Hippocampal formation (tissue), 2 donors: ENCODE measurements around the gene KIF5A.

ENCODE experiments used
- DNase-seq, 2 donors: peaks; one replicate each; lab custom pipeline; 2025; lab: John Stamatoyannopoulos, UW

Gene KIF5A

GRCh38 chr12:57520053-57520818, 29.6 kb upstream of the KIF5A start, which contains the start of gene DDIT3:
TSS of gene DDIT3 (minus strand) at chr12:57520514. CDS start at chr12:57517406, 3,108 bp downstream.
- DNase-seq, result peak; percentile 99

GRCh38 chr12:57521525-57522010, 28.3 kb upstream of the KIF5A start:
- DNase-seq, result peak in 1 of 2 donors; percentile 41

- DNase-seq, result peak; percentile 86 to 91
These were observed 27.6 kb upstream of the KIF5A start, which contains the start of gene MBD6 for GRCh38 chr12:57522011-57522886. TSS of gene MBD6 (plus strand) at chr12:57522824. CDS start at chr12:57524304, 1,480 bp downstream.

- peak in 1 of 2 donors; percentile 35 for DNase-seq
These were observed 26.7 kb upstream of the KIF5A start for GRCh38 chr12:57522887-57523705.

- DNase-seq, result no peak
These were observed 25.9 kb upstream of the KIF5A start for GRCh38 chr12:57523706-57524614.

DNA sequence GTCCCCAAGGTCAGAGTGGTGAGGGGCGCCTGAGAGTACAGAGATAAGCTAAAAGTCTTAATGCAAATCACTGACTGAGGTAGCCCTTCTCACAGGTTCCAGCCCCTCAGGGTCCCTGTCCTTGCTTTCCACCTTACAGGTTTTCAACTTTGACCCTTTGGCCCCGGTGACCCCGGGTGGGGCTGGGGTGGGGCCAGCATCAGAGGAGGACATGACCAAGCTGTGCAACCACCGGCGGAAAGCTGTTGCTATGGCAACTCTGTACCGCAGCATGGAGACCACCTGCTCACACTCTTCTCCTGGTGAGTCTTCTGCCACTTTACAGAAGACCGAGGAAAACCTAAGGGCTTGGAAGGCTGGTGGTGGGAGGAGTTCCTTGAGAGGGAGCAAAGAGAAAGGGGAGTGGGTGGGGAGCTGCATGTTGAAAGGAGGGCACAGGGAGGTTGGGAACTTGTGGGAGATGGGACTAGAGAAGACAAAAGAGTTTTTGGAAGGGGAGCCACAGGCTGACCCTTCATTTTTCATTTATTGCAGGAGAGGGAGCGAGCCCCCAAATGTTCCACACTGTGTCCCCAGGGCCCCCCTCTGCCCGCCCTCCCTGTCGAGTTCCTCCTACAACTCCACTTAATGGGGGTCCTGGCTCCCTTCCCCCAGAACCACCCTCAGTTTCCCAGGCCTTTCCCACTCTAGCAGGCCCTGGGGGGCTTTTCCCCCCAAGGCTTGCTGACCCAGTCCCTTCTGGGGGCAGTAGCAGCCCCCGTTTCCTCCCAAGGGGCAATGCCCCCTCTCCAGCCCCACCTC, 24.8 kb upstream of the KIF5A start:
- no peak for DNase-seq

- DNase-seq, result no peak
These were observed 24.0 kb upstream of the KIF5A start for GRCh38 chr12:57525615-57526383.

GRCh38 chr12:57526477-57527126, 23.2 kb upstream of the KIF5A start:
- DNase-seq, result no peak

DNA sequence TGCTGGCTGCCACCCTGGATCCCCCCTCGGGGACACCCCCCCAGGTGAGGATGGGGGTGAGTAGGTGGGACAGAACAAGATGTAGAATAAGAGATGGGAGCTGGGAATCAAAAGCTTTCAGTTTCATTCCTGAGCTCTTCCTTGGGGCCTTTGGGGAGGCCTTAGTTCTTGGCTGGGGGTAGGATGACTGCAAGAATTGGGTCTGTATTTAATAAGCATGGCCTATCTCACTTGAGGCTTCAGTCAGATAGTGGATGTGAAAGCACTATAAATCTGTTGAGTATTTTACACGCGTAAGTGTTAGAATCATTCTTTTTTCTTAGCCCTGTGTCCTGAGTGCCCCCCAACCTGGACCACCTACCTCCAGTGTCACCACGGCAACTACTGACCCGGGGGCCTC, 22.7 kb upstream of the KIF5A start:
- no peak for DNase-seq

DNA sequence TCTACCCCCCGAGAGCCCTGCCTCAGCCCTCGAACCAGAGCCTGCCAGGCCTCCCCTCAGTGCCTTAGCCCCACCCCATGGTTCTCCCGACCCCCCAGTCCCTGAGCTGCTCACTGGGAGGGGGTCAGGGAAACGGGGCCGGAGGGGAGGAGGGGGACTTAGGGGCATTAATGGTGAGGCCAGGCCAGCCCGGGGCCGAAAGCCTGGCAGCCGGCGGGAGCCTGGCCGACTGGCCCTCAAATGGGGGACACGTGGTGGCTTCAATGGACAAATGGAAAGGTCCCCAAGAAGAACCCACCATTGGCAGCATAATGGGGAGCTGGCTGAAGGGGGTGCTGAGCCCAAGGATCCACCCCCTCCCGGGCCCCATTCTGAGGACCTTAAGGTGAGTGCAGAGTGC, 21.7 kb upstream of the KIF5A start:
- DNase-seq, result no peak

GRCh38 chr12:57528831-57529555, 20.9 kb upstream of the KIF5A start:
- DNase-seq, result no peak

GRCh38 chr12:57529831-57530230, 20.0 kb upstream of the KIF5A start:
- no peak for DNase-seq

GRCh38 chr12:57530396-57531142, 19.3 kb upstream of the KIF5A start:
- DNase-seq, result no peak

GRCh38 chr12:57531836-57532235, 18.0 kb upstream of the KIF5A start:
- no peak for DNase-seq

GRCh38 chr12:57533108-57533507, 16.7 kb upstream of the KIF5A start:
- no peak for DNase-seq

DNA sequence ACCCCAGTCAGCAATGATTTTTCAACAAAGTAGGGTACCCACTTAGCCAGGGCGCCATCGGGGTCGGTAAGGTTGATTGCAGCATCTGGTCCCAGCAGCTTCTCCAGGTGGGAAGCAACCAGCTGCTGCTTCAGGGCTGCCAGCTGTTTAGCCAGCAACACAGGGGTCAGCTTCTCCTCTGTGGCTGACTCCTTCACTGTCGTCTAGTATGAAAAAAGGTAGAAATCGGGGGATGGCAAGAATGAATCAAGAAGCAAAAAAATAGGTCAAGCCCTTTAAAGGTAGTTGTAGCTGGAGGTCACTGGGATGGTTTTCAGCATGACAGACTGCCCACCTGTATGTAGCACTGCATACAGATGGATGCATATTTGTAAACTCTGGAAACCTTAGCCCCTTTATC, 15.6 kb upstream of the KIF5A start:
- no peak for DNase-seq

DNA sequence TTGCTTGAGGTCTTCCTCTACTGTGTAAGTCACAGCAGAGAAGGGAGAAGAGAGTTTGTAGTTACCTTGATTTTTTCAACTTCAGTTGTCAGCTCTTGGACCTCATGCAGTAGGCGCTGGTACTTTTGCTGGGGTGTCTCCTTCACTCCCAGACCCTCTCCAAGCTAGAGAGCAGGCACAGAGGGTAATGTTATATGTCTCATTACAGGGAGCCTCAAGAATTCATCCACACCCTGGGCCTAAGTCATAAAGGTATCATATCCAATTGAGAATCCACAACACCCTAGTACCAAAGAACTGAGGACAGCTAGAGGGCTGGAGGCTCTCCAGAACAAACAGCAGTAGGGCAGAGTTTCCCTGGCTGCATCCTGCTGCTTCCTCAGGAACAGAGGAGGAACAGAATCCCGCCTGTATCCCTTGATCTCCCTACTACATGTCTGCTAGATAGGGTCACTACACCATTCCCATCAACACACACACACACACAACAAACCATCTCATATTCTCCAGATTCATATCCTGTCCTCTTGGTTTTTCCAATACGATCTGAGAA, 14.8 kb upstream of the KIF5A start:
- no peak for DNase-seq
